ENCODE results near the gene TBC1D10A.
A peak's percentile ranks its signal among the peaks of the same experiment; 100 is the strongest.

TBC1D10A gene

DNA sequence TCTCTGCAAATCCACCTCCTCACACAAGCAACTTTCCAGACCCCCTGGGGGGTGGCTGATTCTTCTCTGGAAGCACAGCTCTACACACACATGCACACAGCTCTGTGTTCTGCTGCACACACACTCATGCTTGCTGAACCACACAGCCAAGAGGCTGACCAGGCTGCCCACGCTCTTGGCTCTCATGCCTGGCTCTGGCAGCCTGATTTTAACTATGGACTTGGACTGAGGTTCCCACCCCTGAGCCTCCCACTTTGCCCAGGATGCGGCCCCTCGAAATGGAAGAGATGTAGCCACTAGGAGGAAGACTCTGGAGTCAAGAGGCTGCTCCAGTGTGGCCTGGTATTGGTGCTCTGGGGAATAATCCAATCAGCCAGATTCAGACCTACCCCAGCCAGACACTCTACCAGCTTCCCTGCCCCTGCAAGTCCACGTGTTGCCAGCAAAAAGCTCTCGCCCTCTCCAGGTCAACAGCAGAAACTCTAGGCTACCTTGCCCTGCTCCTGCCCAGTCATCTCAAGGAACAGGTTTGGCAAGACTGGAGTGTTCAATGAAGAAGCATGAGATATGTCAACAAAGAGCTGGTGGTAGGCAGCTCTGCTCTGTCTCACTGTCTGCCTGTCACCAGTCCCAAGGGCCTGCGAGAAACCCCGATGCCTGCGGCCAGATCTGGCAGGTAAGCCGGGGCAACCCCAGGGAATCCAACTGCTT, 28.6 kb downstream of the TBC1D10A start:
- no peak for DNase-seq

DNA sequence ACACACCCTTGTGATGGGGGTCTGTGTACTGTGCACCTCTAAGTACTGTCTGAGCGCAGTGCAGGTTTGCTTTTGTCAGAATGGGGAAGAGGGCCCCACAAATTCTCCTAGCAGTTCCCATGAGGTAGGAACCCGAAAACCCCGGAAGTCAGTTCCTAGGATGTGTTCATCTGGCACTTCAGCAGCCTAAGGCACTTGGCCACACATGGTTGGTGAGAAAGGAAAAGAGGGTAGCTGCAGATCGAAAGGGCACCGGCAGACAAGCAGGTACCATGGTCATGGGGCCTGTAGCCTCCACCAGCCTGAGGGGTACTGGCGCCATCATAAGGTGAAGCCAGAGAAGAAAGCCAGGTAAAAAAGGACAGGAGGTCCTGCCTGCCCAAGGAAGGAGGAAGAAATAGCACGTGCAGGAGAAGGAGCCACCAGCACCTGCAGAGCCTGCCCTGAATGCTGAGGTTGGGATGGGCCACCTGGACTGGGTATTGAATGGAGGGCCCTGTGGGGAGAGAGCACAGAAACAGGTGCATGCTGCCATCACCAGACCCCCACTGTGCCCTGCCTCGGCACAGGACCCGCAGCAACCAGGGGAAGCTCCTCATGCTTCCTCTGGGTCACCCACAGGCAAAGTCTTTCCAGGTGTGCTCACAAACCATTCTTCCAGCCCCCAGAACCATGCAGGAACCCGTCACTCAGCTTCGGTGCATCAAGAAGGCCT, 29.3 kb downstream of the TBC1D10A start:
- no peak for DNase-seq

DNA sequence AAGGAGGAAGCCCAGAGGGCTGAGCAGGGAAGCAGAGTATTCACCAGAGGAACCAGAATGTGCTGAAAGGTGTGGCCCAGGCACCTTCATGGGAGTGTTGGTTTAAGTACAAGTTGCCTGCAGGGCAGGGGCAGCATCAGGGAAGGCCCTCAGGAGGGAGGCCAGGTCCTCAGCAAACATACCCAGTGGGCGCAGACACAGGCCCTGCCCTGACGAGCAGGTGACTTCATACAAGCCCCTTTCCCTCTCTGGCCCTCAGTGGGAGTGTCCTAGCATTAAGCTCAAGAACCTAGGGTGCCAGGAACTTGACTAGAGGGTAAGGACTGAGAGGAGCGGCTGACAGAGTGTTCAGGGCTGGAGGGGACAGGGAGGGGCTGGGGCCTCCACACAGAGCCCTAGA, 29.9 kb downstream of the TBC1D10A start:
- no peak for DNase-seq

DNA sequence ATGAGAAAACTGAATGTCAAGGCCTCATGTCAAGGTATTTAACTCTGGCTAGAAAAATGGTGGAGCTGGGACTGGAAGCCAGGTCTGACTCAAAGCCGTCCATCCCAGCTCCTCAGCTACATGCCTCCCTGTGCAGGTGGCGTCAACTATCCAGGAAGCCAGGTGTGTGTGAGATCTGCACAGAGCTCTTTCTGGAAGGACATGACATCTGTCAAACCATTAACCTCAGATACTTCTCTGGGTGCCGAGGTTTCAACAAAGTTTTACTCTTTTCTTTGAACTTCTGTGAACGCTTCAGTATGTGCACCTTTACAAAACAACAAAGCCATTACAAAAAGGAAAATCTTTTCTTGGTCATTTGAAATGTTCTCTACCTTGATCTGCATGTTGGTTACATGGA, 30.4 kb downstream of the TBC1D10A start:
- no peak for DNase-seq

DNA sequence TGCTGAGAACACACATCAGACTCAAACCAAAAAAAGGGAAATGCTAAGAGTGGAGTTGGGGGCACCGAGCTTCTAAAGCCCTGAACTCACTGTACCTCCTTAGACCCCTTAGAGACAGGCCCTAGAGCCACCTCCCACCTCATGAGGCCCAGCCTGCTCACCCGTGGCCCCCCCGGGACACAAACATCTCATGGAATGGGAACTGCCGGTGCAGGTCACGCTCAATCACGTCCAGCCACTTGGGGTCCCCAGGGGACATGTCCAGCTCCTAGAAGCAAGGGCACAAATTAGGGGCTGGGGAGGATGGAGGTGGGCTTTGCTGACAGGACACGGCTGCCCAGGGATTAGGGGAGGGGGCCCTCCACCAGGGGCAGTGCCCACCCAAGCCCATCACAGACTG, 31.2 kb downstream of the TBC1D10A start:
- no peak for DNase-seq

DNA sequence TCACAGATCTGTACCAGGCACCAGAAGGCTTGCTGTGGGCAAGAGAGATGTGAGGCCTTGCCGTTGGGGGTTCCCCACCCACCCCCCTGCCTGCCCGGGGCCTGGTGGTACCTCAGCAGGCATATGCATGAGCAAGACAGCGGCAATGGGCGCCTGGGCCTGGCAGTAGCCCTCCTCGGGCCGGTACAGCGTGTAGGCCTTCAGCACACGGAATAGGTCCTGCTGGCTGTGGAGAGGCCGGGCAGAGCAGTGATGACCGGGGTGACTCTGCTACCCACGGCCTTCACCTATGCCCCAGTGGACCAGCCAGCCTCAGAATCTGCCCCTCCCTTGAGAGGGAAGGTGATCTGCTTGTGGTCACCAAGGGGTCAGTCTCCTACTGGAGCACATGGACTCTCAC, 31.9 kb downstream of the TBC1D10A start:
- DNase-seq: no peak

DNA sequence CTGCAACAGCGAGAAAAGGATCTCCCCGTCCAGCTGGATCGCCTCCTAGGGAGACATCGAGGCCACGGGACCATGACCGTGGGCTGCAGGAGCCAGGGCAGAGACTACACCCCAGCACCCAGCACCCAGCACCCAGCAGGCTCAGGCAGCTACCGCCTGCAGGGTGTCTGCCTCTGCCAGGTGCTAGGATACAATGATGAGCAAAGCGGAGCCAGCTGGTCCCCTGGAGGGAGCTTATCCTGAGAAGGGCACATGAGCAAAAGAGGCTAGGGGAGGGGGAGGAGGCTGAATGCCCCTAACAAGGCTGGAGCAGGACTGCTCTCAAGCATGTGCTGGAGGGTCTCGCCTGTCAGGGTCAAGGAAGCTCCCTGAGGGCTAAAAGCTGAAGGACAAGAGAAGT, 32.7 kb downstream of the TBC1D10A start:
- DNase-seq: no peak

DNA sequence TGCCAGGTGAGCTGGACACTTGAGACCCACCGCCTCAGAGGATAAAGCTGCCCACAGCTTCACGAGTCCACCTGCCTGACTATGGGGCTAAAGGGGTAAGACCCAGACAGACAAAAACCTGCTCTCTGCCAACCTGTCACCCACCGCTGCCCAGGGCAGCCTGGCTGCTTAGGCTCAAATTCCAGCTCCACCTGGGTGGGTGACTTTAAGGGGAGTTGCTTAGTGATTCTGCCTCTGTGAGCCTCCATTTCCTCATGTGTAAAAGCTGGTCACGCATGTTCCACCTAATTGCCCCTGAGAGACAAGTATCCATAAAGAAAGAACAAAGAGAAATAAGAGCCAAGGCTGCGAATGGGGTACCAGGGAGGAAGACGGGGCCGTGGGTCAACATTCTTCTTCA, 33.7 kb downstream of the TBC1D10A start:
- no peak for DNase-seq

DNA sequence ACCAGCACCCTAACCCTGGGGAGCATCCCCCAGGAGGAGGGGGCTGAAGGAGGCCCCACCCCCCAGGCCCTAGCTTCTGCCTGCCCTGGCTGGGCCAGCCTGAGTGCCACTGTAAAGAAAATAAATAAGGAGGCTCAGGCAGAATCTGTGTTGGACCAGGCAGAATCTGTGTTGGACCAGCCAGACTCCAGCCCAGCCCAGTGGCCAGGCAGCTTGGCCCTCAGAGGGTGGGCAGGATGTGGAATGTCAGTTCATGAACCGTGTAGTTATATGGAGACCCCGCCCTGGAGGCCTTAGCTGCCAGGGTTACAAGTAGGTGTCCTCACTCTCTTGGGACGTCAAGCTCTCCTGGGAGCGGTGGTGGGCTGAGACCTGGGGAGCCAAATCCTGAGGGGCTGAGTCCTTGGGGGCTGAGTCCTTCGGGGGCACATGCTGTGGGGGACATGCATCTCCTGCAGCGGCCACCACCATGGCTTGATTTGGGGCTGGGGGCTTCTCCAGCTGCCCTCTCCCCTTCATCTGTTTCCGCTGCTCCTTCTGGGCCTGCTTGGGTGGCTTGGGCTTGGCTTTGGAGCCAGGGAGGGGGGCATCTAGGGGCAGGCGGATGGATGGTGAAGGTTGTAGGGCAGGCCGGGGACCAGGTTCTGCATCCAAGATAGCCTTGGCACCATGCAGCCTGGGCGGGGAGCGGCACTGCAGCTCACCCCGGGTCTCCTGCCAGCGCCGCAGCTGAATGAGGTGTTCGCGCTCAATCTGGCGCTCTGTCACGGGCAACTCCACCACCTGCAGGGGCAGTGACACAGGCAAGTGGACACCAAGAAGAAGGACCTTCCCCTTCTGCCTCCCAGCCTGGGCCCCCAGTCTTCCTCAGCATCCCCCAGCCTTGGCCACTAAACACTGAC, 34.4 kb downstream of the TBC1D10A start:
- no peak for DNase-seq

DNA sequence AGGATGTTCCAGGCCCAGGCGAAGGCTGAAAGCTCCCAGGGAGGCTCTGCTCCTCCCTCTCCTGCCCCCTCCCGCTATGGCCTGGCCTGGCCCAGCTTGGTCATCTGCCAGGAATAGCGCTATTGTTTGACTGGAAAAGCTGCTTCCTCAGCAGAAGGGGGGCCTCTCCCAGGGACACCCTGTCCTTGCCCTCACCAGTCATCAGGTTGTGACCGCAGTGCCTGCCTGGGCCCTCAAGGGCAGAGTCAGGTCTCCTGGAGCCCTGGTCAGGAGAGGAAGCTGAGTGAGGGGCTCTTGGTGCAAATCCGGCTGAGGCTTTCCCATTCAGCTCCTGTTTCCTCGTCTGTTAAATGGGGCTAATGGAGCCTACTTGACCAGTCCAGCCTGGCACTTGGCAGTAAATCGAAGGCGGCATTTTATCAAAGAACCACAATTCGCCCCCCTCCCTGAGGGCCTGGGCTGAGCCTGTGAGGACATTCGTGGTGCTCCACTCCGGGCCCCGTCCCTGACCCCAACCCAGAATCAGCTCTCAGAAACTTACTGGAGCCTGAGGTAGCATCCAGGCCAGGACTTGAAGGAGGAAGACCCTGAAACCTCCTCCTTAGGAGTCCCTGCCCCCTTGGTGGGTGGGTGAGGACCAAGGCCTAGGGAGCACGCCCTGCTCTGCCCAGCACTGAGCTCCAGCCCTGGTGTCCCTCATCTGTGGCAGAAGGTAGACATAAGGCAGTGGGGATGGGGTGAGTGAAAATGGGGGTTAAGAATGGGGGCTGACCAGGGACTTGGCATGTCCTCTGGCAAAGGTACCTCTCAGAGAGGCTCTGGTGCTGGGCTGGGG, 35.5 kb downstream of the TBC1D10A start:
- DNase-seq: no peak

DNA sequence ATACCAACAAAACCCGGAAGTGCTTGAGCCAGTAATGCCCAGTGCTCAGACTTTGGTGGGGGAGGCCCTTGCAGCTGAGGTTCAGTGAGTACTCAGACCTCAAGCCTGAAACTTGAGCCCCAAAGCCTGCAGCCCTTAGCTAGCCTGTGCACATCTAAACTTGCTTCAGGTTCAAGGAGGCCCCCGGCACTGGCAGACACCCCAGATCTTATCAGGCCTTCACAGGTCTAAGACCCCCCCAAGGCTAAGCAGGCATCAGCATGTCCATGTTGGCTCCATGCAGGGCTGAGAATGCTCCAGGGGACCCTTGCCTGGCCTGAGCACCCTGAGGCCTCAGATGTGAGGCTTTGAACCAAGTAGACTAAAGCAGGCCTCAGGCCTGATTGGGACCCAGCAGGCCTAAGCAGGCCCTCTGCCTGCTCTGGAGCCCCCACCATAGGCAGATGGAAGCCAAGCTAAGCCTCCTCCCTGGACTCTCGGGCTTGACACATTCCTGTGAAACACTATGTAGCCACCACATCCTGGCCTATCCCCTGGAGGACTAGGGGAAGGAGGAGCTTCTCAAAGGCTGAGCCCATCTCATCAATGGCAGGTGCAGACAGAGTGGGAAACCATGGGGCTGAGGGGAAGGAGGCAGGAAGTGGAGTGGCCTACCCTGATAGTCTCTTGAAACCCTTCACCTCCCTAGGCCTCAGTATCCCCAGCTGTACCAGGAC, 36.2 kb downstream of the TBC1D10A start:
- no peak for DNase-seq

DNA sequence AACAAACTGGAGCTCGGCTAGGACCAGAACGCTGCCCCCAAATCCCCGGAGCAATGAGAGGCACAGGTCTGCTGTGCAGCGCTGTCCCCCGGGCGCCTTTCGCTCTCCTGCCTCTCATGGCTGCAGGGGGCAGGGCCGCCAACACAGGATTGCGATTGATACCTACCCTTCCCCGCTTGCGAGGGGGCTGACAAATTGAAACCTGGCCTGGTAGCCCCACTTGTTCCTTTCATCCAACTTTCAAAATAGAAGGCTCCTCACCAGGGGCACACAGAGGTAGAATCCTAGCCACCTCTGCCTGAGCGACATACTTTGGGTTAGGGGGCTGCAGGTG, 36.8 kb downstream of the TBC1D10A start:
- DNase-seq: no peak

DNA sequence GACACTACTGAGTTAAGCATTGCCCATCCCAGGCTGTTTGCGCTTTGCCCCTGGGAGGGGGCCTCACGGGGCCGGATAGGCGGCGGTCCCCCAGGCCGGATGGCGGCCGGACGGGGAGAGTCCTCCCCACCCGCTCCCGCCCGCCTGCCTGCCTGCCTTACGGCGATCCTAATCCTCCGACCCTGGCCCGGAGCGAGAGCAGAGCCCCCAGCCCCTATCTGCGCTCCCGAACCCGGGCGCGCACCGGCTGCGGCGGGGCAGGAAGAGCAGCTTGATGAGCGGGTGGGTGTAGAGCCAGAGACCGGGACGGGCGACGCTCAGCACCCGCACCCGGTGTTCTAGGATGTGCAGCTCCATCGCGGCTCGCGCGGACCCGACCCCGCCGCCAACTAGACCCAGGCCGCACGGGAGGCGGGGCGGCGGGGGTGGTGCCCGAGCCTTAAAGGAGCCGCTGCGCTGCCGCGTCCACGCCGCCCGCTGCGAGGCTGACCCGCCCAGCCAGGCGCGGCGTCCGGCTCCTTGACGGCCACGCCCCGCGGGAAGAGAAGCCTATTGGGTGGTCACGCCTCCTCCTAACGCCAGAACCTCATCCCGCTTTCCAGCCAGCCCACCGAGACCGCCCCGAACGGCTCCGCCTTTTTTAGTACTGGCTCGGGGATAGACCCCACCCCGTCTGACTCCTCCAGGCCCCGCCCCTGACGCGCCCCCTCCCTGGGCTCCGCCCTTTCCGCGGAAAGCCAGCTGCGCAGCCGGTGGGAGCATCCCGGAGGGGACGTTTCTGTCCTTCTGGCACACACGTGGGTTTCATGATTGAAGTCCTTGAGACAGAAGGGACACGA, 37.4 kb downstream of the TBC1D10A start, which contains the start of gene CASTOR1:
Gene CASTOR1 (minus strand): TSS at position 365 of the 839 bp plus-strand sequence. CDS start 8 bp downstream, at position 357.
- DNase-seq: peak; percentile 79

DNA sequence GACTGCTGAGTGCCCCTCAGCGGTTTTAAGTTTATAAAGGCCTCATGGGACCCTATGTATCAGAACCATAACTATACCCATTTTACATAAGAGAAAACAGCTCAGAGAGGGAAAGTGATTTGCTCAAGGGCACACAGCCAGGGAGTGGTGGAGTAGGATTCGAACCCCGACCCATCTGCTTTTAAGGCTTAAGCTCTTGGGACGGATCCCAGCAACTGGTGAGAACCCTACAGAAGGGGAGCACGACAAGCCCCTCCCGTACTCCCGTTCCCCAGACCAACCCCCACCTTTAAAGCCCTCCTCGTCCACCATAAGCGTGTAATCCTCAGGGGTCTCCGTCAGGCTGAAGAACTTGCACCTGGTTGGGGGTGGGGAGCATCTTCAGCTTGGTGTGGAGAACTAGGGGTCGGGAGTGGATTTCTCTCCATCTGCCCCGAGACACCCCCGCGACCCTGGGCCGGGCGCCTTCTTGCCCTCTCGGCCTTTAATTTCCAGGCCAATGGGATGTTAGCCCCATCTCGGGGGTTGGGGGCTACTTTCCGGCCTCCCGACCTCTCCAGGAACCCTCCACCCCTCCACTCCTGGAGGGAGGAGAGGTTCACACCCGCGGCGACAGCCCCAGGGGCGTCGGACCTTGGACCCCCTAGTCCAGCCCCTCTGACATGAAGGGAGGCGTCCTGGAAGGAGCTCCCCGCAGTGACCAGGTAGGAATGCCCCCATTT, 38.2 kb downstream of the TBC1D10A start:
- DNase-seq: no peak

DNA sequence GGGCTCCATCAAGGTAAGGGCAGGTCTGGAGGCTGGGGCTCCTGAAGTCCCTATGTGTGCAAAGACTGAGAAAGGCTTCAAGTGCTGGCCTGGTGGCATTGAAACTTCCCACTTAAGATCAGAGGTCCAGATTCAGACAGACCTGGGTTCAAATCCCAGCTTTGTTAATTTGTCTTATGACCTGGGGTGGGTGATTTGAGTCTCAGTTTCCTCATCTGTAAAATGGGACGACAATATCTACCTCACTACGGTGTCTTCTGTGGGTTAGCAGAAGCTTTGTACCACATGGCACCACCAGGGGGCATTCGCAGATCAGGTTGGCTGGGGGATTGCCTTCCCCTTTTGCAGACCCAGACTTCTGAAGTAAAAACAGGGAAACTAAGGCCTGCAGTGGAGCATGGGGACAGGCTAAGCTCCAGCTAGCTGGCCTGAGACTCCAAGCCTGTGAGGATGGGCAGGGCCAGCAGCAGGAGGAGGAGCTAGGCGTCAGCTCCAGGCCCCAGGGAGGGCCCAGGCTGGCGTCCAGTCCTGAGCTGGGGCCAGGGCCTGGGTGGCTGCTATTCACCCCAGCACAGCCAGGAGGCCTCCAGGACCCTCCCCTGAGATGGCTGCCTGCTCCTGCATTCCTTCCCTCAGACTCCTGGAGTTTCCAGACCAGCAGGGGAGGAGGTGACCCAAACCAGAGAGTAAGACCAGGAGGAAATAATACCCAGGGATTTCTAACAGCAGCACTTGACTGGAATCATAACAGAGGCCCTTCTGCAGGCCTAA, 38.9 kb downstream of the TBC1D10A start:
- peak; percentile 12 for DNase-seq

DNA sequence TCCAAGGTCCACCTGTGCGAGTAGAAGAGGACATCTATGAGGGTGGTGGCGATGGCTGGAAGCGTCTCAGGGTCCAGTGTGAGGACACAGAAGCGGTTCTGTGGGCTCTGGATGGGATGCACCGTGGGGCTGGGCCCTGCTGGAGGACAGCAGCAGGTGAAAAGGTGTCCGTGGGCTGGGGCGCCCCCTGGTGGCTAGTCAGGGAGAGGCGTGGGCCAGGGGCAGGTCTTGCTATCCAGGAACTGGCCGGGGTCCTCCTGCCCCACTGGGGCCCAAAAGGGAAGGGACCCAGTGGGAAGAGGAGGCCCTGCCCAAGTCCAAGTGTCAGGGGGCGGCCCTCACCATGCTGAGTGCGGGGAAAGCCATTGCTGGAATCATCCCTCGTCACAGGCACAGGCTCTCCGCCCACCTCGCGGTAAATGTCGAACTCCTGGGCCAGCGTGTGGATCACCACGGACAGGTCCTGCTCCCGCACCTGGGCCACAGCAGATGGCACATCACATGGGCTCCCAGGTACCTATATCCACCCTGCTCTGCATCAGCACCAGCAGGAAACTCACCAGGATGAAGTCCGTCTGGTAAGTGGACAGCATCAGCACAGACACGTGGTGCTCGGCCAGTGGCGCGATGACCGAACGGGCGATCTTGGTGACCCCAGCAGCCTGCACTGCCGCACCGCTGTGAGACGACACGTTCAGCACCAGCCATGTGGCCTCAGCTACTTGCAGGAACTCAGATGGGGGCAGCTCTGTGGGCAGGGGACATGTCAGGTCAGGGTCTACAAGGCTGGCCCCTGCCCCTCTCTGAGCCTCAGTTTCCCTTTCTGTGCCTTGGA, 39.7 kb downstream of the TBC1D10A start:
- no peak for DNase-seq

DNA sequence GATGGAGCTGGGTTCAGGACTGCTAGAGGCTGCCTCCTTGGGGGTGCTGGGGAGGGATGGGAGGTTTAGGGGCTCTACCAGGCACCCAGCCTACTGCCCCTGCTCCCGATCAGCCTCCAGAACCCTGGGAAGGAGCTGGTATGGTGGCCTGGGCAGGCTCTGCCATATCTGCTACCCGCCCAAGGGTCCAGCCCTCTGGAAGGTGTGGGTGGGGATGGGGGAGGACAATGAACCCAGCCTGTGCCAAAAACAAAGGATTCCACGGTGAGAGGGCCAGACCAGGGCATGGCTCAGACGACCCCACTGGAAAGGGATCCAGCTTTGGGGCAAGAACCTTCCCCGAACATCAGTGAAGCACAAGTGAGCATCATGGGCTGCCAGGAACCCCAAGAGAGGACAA, 40.4 kb downstream of the TBC1D10A start:
- no peak for DNase-seq

DNA sequence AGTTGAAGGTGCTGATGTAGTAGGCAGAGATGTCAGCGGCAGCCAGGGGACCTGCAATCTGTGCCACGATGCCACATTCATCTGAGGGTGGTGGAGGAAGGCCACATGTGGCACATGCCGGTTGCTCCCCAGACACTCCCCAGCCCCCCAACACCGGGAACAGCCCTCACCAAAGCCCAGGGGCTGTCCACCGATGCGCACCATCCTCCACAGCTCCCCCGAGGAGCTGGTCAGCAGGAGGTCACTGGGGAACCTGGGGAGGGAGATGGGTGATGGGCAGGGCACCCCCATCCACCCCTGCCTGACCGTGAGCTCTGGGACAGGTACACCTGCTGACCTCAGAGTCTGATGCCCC, 40.9 kb downstream of the TBC1D10A start:
- no peak for DNase-seq
